Naive B cell (primary cell): ENCODE data around the gene TMEM54. TPM values are rescaled to one million over a fixed set of nuclear protein-coding genes. Genes with fewer than 3 reads are reported as not detected.

Source experiments
- ATAC-seq, 2 donors: fragments of 150-1000 bp; cut with Tn5 transposase; 2 replicates each; pipeline ENCODE4 v1.10.0; 2021; ENCODE audit warnings: low read depth in 2 of 2, mild to moderate bottlenecking in 2 of 2, moderate library complexity in 2 of 2
- DNase-seq: peaks from one replicate; pipeline ENCODE4 v3.0.0; 2022
- H3K27ac Mint-ChIP-seq, 6 donors: one replicate each; pipeline ENCODE4 v1.8.0; 2020 to 2022; ENCODE audit warnings: mild to moderate bottlenecking in 6 of 6, mixed read lengths in 6 of 6, moderate library complexity in 5 of 6, inconsistent platforms in 2 of 6
- H3K27me3 Mint-ChIP-seq, 3 donors: one replicate each; pipeline ENCODE4 v1.8.0; 2021 to 2022; ENCODE audit warnings: mixed read lengths in 3 of 3, mild to moderate bottlenecking in 1 of 3
- H3K36me3 Mint-ChIP-seq, 2 donors: one replicate each; pipeline ENCODE4 v1.8.0; 2020 to 2022; ENCODE audit warnings: mixed read lengths in 2 of 2, inconsistent platforms in 1 of 2, mild to moderate bottlenecking in 1 of 2
- H3K4me1 Mint-ChIP-seq, 3 donors: one replicate each; pipeline ENCODE4 v1.8.0; 2020 to 2022; ENCODE audit warnings: mixed read lengths in 3 of 3, inconsistent platforms in 1 of 3, mild to moderate bottlenecking in 1 of 3, moderate library complexity in 1 of 3
- H3K4me3 Mint-ChIP-seq, 8 donors: one replicate each; pipeline ENCODE4 v1.8.0; 2020 to 2022; ENCODE audit warnings: mild to moderate bottlenecking in 8 of 8, mixed read lengths in 8 of 8, moderate library complexity in 8 of 8, inconsistent platforms in 2 of 8
- H3K9me3 Mint-ChIP-seq, 7 donors: one replicate each; pipeline ENCODE4 v1.8.0; 2020 to 2022; ENCODE audit warnings: mixed read lengths in 7 of 7, mild to moderate bottlenecking in 5 of 7, inconsistent platforms in 2 of 7, moderate library complexity in 1 of 7
- polyA plus RNA-seq, 6 donors: library from polyadenylated mRNA; unstranded; fragments of 300-500 nt; fragmentation: Illumina TruSeq; gene quantifications; one replicate each; pipeline ENCODE4 v1.2.3, GENCODE V29; 2021; ENCODE audit warnings: low read depth in 6 of 6

Gene TMEM54
- not detected for polyA plus RNA-seq

- Mint-ChIP-seq H3K4me1 (peaks cover 5 to 11% (median 5%) of the 10 kb centered on the region in 3 donors), H3K36me3 (no peaks in the 10 kb centered on the region), H3K27me3 (peaks cover 45 to 77% (median 74%) of the 10 kb centered on the region in 3 donors), H3K27ac (peak within 1 kb of the TSS in 1 of 6 donors; percentile 36), H3K4me3 (peak within 1 kb of the TSS; percentile 54 to 89 (median 82)), H3K9me3 (peaks cover 0 to 3% (median 0%) of the 10 kb centered on the region in 7 donors)
- DNase-seq, result no peak
- peak; percentile 70 to 71 for ATAC-seq
These were observed at the start of gene TMEM54 for GRCh38 chr1:32900956-32901822. TSS of gene TMEM54 (minus strand) at chr1:32901389. CDS start at chr1:32901238, 151 bp downstream.

DNA sequence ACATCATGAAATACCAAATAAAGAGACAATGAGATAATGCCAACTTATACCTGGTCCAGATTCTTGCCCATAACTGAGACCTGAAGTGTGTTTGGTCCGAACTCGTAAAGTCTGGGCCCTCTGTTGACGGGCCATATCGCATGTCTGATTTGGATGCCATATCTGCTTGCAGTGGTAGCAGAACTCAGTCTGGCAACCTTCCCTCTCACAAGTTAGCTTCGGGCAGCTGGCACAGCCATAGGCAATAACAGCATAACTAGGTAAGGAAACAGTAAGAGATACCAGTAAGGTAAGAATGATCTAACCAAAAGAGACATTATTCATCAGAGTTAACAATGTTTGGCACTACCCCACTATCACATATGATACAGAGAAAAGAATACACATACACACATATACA is 48.3 kb upstream of the TMEM54 start:
- peaks cover 13 to 21% (median 20%) of the 10 kb centered on the region in 3 donors for H3K4me1 Mint-ChIP-seq

GRCh38 chr1:32948905-32949304 is 47.7 kb upstream of the TMEM54 start:
- no peaks in the 10 kb centered on the region for H3K9me3 Mint-ChIP-seq
- ATAC-seq (no peak), DNase-seq (no peak)
- no peak overlapping the region for H3K4me3 Mint-ChIP-seq
- peaks cover 13 to 21% (median 20%) of the 10 kb centered on the region in 3 donors for H3K4me1 Mint-ChIP-seq
- H3K27me3 Mint-ChIP-seq, result no peaks in the 10 kb centered on the region
- H3K27ac Mint-ChIP-seq, result no peak overlapping the region
- peaks cover 20 to 22% of the 10 kb centered on the region in 2 donors for H3K36me3 Mint-ChIP-seq

More for the DNA sequence above, 48.3 kb upstream of the TMEM54 start:
- Mint-ChIP-seq H3K36me3 (peaks cover 20 to 22% of the 10 kb centered on the region in 2 donors), H3K27me3 (no peaks in the 10 kb centered on the region), H3K27ac (peak overlapping the region in 1 of 6 donors; percentile 49), H3K4me3 (no peak overlapping the region), H3K9me3 (no peaks in the 10 kb centered on the region)
- ATAC-seq (no peak), DNase-seq (no peak)

GRCh38 chr1:32948390-32948722 is 47.2 kb upstream of the TMEM54 start:
- peaks cover 18 to 20% of the 10 kb centered on the region in 2 donors for H3K36me3 Mint-ChIP-seq
- ATAC-seq, result no peak

DNA sequence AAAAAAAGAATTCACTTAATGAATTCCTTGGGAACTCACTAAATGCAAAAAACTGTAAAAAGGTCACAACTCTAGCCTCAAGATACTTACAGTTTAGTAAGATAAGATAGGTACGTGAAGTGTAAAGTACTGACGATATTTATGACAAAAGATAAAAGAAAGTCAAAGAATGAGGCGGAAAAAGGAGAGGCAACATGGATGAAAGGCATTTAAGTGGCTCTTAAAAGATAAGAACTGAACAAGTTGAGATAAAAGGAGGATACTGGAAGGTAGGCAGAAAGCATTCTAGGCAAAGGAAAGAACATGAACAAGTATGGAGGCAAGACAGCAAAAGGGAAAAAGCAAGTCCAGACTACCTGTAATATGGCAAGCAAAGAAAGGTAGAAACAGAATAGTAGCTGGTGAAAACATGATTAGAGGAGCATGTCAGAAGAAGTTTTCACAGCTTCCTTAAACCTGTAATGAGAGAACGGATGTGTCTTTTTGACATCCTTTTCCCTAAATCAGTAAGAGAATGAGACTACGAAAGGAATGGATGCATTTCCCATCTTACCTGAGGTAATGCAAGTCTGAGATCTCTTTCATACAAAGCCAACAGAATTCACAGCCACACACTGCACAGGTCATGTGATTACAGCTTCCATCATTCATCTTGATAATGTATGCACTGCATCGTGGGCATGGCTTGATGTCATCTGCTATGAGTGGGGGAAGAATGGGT is 46.6 kb upstream of the TMEM54 start:
- peak overlapping the region in 1 of 6 donors; percentile 3 for H3K27ac Mint-ChIP-seq
- no peak for DNase-seq
- peaks cover 7 to 15% (median 14%) of the 10 kb centered on the region in 3 donors for H3K4me1 Mint-ChIP-seq
- ATAC-seq, result no peak
- no peaks in the 10 kb centered on the region for H3K27me3 Mint-ChIP-seq
- peaks cover 14% of the 10 kb centered on the region in 2 donors for H3K36me3 Mint-ChIP-seq
- H3K9me3 Mint-ChIP-seq, result no peaks in the 10 kb centered on the region
- H3K4me3 Mint-ChIP-seq, result no peak overlapping the region

More at GRCh38 chr1:32948390-32948722, 47.2 kb upstream of the TMEM54 start:
- Mint-ChIP-seq H3K9me3 (no peaks in the 10 kb centered on the region), H3K27me3 (no peaks in the 10 kb centered on the region), H3K27ac (no peak overlapping the region), H3K4me1 (peaks cover 12 to 18% (median 16%) of the 10 kb centered on the region in 3 donors), H3K4me3 (no peak overlapping the region)
- DNase-seq, result no peak

DNA sequence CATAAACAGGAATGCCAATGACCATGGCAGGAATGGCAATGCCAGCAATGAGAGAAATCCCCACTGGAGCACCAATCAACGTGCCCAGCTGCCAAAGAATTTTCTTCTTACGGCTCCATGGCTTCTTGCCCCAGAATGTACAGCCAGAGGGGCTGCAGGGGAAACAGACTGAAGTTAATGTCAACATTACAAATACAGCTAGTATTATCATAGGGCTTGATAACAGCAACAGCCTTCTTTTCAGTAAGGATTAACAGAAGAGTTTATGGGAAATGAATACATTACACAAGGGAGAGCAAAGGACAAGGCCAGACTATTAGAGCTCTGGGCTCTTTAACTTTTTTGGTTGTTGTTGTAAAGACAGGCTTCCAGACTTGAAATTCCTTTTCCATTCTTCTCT is 45.2 kb upstream of the TMEM54 start:
- DNase-seq (no peak), ATAC-seq (no peak)
- H3K4me1 Mint-ChIP-seq, result peaks cover 3 to 12% (median 12%) of the 10 kb centered on the region in 3 donors
- peak overlapping the region in 1 of 6 donors; percentile 54 for H3K27ac Mint-ChIP-seq
- no peaks in the 10 kb centered on the region for H3K27me3 Mint-ChIP-seq
- no peaks in the 10 kb centered on the region for H3K9me3 Mint-ChIP-seq
- no peak overlapping the region for H3K4me3 Mint-ChIP-seq
- H3K36me3 Mint-ChIP-seq, result peaks cover 14% of the 10 kb centered on the region in 2 donors

- Mint-ChIP-seq H3K4me1 (peaks cover 0 to 5% (median 0%) of the 10 kb centered on the region in 3 donors), H3K36me3 (peaks cover 14% of the 10 kb centered on the region in 2 donors), H3K9me3 (no peaks in the 10 kb centered on the region), H3K27ac (no peak overlapping the region), H3K27me3 (no peaks in the 10 kb centered on the region), H3K4me3 (no peak overlapping the region)
- ATAC-seq, result no peak
- no peak for DNase-seq
These were observed 43.0 kb upstream of the TMEM54 start for GRCh38 chr1:32944180-32944579.

DNA sequence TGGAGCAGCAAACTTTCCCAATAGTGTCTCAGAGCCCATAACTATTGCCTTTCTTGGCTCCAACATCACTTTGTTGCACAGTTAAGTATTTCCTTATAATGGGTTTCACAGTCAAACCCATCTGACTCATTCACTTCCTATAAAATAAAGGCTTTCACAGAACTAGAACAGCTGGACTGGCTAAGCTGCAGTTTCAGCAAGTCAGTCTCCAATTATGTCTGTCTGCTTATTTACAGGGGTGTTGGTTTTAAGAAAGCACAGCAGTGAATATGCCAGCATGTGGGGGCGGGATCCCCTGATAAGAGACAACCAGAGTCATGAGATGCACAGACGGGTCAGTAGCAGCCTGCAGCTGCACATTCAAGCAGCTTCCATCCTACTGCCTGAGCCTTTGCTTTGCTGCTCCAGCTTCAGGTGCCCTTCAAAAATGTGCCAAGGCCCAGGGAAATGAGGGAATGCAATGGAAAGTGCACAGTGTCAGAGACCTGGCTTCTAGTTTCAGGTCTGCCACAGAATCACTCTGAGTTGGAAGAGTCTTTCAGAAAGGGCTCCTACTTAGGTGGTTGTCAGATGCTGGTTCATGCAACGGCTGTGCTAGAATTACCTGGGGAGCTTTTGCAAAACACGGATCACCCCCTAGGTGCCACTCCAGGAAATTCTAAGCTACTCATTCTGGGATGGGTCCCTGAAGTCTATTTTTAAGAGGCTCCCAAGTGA is 38.6 kb upstream of the TMEM54 start:
- Mint-ChIP-seq H3K27ac (peak overlapping the region in 1 of 6 donors; percentile 50), H3K27me3 (no peaks in the 10 kb centered on the region), H3K4me1 (no peaks in the 10 kb centered on the region), H3K4me3 (no peak overlapping the region), H3K36me3 (peaks cover 12 to 16% of the 10 kb centered on the region in 2 donors), H3K9me3 (no peaks in the 10 kb centered on the region)
- DNase-seq (no peak), ATAC-seq (no peak)

DNA sequence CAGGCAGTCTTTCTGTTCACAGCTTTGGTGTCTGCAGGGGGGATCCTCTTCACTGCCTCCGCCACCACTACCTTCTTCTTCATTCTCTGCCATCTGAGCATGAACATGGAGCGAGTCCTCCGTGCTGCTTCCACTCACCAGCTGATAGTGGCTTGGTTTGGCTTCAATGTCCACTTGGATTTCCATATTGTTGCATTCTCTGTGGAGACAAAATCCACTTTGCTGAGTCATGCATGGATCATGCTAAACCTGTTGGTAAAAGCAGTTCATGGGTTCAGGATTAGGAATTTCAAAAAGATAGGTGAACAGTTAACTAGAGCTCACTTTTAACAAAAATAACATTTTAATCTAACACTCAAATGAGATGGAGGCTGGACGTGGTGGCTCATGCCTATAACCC is 35.9 kb upstream of the TMEM54 start:
- no peaks in the 10 kb centered on the region for H3K27me3 Mint-ChIP-seq
- ATAC-seq (no peak), DNase-seq (no peak)
- H3K36me3 Mint-ChIP-seq, result peaks cover 12 to 16% of the 10 kb centered on the region in 2 donors
- H3K4me3 Mint-ChIP-seq, result no peak overlapping the region
- H3K27ac Mint-ChIP-seq, result peak overlapping the region in 1 of 6 donors; percentile 79
- H3K4me1 Mint-ChIP-seq, result no peaks in the 10 kb centered on the region
- H3K9me3 Mint-ChIP-seq, result no peaks in the 10 kb centered on the region

- no peak overlapping the region for H3K4me3 Mint-ChIP-seq
- no peaks in the 10 kb centered on the region for H3K4me1 Mint-ChIP-seq
- no peaks in the 10 kb centered on the region for H3K9me3 Mint-ChIP-seq
- H3K36me3 Mint-ChIP-seq, result peaks cover 12 to 16% of the 10 kb centered on the region in 2 donors
- ATAC-seq, result no peak
- no peak overlapping the region for H3K27ac Mint-ChIP-seq
- DNase-seq, result no peak
- H3K27me3 Mint-ChIP-seq, result no peaks in the 10 kb centered on the region
These were observed 33.3 kb upstream of the TMEM54 start for GRCh38 chr1:32934535-32934934.

- peak overlapping the region in 1 of 6 donors; percentile 29 for H3K27ac Mint-ChIP-seq
- no peak overlapping the region for H3K4me3 Mint-ChIP-seq
- H3K36me3 Mint-ChIP-seq, result peaks cover 12 to 16% of the 10 kb centered on the region in 2 donors
- no peak for DNase-seq
- H3K4me1 Mint-ChIP-seq, result no peaks in the 10 kb centered on the region
- no peak for ATAC-seq
- no peaks in the 10 kb centered on the region for H3K27me3 Mint-ChIP-seq
- no peaks in the 10 kb centered on the region for H3K9me3 Mint-ChIP-seq
These were observed 32.6 kb upstream of the TMEM54 start for GRCh38 chr1:32933742-32934322.

- Mint-ChIP-seq H3K4me3 (no peak overlapping the region), H3K27me3 (peaks cover 0 to 9% (median 8%) of the 10 kb centered on the region in 3 donors), H3K27ac (no peak overlapping the region), H3K4me1 (no peaks in the 10 kb centered on the region), H3K9me3 (peaks cover 0 to 9% (median 4%) of the 10 kb centered on the region in 7 donors), H3K36me3 (peaks cover under 1 to 2% of the 10 kb centered on the region in 2 donors)
- DNase-seq (no peak), ATAC-seq (no peak)
These were observed 30.6 kb upstream of the TMEM54 start for GRCh38 chr1:32931760-32932159.

- Mint-ChIP-seq H3K27me3 (peaks cover 13 to 31% (median 30%) of the 10 kb centered on the region in 3 donors), H3K36me3 (peaks cover 0 to 8% of the 10 kb centered on the region in 2 donors), H3K4me3 (no peak overlapping the region), H3K9me3 (peaks cover 0 to 10% (median 6%) of the 10 kb centered on the region in 7 donors), H3K27ac (no peak overlapping the region), H3K4me1 (peaks cover 12 to 18% (median 13%) of the 10 kb centered on the region in 3 donors)
- ATAC-seq, result no peak
- no peak for DNase-seq
These were observed 28.2 kb upstream of the TMEM54 start for GRCh38 chr1:32929366-32929765.
